Measurements from ENCODE around the gene LRRC2.
A peak's percentile ranks its signal among the peaks of the same experiment; 100 is the strongest.
"Not testable (repeated sequence)": the region's sequence is repeated elsewhere in the genome, so short reads cannot be mapped to it uniquely, and the experiment has no call there.

LRRC2 gene

GRCh38 chr3:46551615-46552014 is 14.5 kb downstream of the LRRC2 start:
- no peak for DNase-seq

GRCh38 chr3:46549989-46550388 is 16.1 kb downstream of the LRRC2 start:
- DNase-seq = no peak

GRCh38 chr3:46549408-46549904 is 16.6 kb downstream of the LRRC2 start:
- no peak for DNase-seq

DNA sequence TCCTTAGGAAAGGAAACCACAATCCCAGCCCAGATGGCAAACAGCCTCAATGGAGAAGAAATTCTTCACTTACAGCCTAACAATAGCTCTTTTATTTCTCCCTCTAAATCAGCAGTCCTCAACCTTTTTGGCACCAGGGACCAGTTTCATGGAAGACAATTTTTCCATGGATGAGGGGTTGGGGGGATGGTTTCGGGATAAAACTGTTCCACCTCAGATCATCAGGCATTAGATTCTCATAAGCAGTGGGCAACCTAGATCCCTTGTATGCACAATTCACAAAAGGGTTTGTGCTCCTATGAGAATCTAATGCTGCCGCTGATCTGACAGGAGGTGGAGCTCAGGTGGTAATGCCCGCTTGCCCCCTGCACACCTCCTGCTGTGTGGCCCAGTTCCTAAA is 17.5 kb downstream of the LRRC2 start:
- DNase-seq = not testable (repeated sequence)

DNA sequence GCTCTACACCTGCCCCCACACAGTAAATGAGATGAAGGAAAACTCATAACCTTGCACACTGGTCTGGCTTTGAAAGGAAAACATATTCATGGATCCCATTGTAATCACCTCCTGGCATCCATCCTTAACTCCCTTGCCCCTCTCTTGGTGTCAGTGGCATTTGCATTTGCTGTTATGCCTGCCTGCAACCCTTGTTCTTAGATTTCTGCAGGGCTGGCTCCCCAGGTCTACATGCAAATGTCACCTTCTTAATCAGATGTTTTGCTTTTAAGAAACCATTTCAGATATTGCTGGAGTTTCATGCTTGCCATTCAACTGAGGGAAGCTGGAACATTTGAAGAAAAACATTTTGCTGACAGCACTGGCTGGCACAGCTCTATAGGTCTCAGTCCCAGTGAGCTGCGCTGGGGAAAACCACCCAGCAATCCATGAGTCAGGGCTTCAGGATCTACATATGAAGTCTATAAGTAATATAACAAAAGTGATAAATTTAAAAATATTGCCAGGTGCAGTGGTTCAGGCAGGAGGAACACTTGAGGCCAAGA is 19.1 kb downstream of the LRRC2 start:
- DNase-seq = no peak

DNA sequence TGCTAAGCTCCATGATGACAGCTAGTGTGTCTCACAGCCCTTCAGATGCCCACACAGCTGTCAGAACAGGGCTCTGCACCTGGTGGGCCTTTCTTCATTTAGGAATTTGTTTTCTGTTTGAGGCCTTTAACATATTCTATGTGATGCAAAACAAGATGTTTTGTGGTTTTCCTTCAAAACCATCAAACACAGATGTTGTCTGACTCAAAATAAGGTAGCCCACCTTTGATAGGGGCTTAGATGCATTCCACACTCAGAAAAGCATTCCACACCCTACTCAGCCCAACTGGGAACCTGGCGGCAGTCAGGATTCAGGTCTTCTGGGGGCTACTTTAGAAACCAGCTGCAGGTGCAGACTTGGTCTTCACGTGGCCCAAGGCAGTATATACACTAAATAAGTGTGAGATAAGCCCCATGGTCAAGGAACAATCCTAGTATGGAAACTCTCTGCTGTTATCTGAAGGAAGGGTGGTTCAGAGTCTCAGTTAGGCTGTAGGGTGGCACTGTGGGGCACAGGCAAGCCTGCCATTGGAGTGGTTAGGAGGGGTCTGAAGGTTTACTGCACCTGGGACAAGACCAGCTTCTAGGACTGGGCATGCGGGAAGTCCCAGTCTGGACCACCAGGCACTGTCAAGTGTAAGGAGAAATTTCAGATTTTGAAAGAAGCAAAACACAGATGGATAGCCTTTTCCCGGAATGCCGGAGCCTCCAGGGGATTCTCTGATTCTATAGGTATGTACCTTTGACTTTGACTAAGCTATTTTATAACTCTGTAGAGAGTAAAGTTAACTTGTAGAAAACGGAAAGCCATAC is 20.1 kb downstream of the LRRC2 start:
- DNase-seq = no peak

DNA sequence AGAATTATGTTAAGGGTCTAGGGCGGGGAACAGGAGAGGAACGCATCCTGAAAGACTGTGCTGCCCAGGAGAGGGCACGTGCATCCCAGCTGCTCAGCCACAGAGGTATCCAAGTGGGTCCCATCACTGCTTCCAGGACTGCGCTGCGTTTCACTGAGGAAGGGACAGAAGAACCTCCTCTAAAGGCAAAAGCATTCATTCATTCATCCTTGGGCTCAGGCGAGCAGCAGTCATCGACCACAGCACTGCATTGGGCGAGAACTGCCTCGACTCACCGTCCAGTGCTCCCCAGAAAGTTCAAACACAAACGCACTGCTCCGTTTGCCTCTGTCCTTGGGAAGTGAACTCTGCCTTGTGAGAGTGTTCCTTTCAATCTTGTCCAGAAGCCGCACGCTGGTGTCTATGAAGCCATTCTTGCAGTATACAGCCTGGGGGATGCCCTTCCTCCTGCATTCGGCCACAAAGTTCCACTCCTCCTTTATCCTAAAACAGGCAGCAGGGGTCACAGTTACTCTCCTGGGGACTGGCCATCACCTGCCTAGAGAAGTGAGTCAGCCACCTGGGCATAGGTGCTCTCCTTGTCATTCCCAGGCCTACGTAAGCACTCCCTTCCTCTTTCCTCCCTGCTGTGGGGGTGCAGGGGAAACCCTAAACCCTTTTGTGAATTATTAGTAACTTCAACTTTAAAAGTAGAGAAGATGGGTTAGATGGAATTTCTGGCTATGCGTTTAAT is 21.2 kb downstream of the LRRC2 start:
- DNase-seq = no peak

DNA sequence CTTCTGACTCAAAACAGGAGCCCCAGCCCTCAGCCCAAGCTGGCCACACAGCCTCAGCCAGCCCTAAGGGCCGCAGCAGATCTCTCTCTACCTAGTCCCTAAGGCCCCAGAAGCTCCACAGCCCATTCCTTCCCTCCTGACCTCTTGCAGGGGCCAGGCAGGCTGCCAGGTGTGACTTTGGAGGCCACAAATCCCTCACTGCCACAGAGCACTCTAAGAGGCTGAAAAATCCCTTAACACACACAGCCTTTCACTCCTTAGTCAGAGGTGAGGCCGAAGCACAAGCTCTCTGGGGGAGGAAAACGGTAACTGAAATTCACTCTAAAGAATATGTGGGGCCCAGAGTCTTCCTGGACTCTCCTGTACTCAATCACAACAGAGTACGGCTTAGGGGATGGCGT is 23.3 kb downstream of the LRRC2 start:
- no peak for DNase-seq

GRCh38 chr3:46542344-46542743 is 23.8 kb downstream of the LRRC2 start:
- DNase-seq = no peak

DNA sequence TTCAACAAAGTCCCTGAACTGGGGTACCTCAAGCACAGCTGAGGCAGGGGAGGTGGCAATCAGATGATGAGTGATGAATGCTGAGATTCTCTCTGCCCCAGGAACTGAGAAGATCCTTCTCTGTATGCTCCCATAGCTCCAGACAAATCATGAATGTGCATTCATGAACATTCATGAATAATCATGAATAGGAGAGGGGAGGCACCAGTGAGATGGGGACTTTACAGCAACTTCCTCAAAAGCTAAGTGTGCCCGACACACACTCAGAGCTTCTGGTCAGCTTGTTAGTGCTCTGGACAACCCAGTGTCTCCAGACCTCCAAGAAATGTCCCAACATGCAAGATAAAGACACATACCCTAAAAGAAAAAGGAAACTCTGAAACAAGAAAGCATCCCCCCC is 24.3 kb downstream of the LRRC2 start:
- no peak for DNase-seq

DNA sequence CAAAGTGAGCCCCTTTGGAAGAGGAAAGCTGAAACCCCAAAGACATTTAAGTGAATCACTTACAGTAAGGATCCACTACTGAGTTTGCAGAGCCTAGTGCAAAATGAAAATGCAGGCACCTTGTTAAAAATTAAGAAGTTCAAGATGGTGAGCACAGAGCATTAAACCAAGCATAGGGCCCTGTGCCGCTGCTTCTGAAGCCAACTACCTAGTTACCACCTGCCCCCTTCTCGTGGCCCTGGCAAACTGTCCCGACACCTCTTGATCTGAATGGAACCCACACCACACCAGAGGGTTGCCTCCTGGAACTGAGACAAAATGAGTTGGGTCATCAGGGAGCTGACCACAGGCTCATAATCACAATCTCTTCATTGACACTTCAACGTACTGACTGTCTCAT is 25.6 kb downstream of the LRRC2 start:
- no peak for DNase-seq

DNA sequence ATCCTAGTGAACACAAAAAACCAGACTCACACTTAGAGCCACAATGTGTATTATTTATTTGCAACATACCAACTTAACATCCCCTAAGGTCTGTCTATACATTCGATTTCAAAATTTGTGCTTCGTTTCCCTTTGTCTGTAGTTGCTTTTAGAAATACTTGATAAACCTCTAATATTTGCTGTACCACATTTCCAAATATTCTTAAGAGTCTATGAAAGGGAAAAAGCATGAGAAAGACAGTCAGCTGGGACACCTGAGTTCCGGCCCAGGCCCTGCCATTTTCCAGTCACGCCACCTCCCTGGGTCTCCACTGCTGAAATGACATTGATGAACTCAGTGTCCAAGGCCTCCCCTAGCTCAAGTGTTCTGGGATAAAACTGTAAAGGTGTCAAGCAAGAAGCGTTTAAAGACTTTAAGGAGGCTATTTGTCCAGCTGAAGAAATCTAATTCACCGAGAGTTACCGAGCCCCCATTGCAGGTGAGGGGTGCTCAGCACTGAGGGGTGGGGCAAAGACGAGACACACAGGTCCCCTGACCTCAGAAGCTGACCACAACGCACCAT is 26.6 kb downstream of the LRRC2 start:
- no peak for DNase-seq

- DNase-seq = peak; percentile 51
Measured at GRCh38 chr3:46538803-46539442, 27.2 kb downstream of the LRRC2 start.

DNA sequence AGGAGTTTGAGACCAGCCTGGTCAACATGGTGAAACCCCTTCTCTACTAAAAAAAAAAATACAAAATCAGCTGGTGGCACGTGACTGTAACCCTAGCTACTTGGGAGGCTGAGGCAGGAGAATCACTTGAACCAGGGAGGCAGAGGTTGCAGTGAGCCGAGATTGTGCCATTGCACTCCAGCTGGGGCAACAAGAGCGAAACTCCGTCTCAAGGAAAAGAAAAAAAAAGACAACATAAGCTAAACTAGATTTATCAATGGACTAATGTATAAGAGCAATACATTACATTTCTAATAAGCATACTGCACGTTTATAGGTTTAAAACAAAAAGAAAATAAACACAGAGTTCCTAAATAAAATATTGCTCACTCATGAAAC is 27.7 kb downstream of the LRRC2 start:
- not testable (repeated sequence) for DNase-seq

- DNase-seq = no peak
Measured at GRCh38 chr3:46537779-46538178, 28.3 kb downstream of the LRRC2 start.

DNA sequence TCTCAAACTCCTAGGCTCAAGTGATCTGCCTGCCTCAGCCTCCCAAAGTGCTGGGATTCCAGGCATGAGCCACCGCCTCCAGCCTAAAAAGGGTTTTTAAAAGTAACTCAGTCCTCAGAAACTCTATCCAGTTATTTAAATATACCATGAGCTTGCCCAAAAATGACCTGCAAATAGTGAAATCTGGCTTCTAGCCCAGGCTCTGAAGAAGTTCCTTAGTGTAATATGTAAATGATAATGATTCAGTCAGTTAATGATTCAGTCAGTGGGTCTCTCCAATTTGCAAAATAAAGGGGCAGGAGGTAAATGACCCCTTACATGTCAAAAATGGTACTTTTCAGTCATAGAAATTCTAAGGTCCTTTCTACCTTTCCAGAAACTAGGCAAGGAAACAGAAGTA is 28.8 kb downstream of the LRRC2 start:
- DNase-seq = no peak

GRCh38 chr3:46536758-46537157 is 29.3 kb downstream of the LRRC2 start:
- no peak for DNase-seq

- DNase-seq = no peak
Measured at GRCh38 chr3:46535746-46536145, 30.4 kb downstream of the LRRC2 start.

- no peak for DNase-seq
Measured at GRCh38 chr3:46533091-46533490, 33.0 kb downstream of the LRRC2 start.

DNA sequence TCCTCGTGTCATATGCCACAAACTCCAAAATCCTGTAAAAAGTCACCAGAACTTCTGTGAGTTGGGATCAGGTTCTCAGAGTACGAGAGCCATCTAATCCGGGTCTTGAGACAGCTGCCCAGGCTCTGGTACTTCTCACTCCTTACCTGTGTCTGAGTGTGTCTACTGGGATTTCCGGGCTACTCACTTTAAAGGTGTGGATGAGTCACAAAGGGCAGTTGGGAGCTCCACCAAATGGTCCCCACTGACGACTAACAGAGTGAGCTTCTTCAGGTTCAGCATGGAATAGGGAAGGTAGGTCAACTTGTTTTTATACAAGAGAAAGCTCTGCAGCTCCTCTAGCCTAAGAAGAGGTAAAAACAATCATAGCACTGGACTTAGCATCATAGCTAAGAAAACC is 38.9 kb downstream of the LRRC2 start:
- DNase-seq = no peak

GRCh38 chr3:46524832-46525231 is 41.3 kb downstream of the LRRC2 start:
- DNase-seq = no peak

DNA sequence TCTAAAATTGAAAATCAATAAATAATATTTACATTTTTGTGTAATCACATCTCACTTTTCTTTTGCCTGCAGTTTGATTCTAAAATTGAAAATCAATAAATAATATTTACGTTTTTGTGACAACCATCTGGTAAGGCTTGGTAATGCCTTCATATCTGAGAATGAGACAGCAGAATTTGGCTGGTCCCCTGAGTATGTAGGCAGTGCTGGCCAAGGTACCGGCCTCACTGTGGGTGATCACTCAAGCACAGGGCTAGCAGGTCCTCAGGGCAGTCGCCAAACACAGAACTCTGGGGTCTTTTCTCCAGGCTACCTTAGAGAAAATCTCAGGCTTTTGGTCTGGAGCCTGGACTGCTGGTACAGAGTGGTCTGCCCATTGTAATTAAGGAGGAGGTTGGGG is 42.1 kb downstream of the LRRC2 start:
- DNase-seq = no peak

- no peak for DNase-seq
Measured at GRCh38 chr3:46523556-46523955, 42.5 kb downstream of the LRRC2 start.

All from effector CD8-positive, alpha-beta T cell (primary cell).